Activated CD4-positive, alpha-beta T cell treated with anti-CD3 and anti-CD28 coated beads for 36 hours (primary cell): ENCODE results near the gene CCDC74A. TPM values are rescaled to one million over a fixed set of nuclear protein-coding genes. Genes with fewer than 3 reads are reported as not detected.
"Not testable (repeated sequence)": the region's sequence is repeated elsewhere in the genome, so short reads cannot be mapped to it uniquely, and the experiment has no call there.

Source experiments
- ATAC-seq: fragments of 200-7000 bp; cut with Tn5 transposase; one replicate; pipeline ENCODE4 v1.10.0; 2021; ENCODE audit warnings: mild to moderate bottlenecking, moderate library complexity
- CTCF ChIA-PET: fragments of 350-600 bp; sonication (Branson Sonifier 250); formaldehyde crosslinking; loops from one replicate; lab custom pipeline; 2021; ENCODE audit warnings: antibody characterized with exemption; lab: Charles Lee
- POLR2A ChIA-PET: fragments of 350-600 bp; sonication (Branson Sonifier 250); formaldehyde crosslinking; loops from one replicate; lab custom pipeline; 2021; ENCODE audit warnings: antibody characterized with exemption, inconsistent platforms; lab: Charles Lee
- DNase-seq: peaks from one replicate; pipeline ENCODE4 v3.0.0-alpha.2; 2020
- H3K27ac Mint-ChIP-seq: one replicate; pipeline ENCODE4 v1.8.0; 2021; ENCODE audit warnings: mixed read lengths
- H3K27me3 Mint-ChIP-seq: one replicate; pipeline ENCODE4 v1.8.0; 2021; ENCODE audit warnings: mixed read lengths
- H3K36me3 Mint-ChIP-seq: one replicate; pipeline ENCODE4 v1.8.0; 2021; ENCODE audit warnings: low read depth, mixed read lengths
- H3K4me1 Mint-ChIP-seq: one replicate; pipeline ENCODE4 v1.8.0; 2021; ENCODE audit warnings: mixed read lengths
- H3K4me3 Mint-ChIP-seq: one replicate; pipeline ENCODE4 v1.8.0; 2021; ENCODE audit warnings: mild to moderate bottlenecking, moderate library complexity, mixed read lengths
- H3K9me3 Mint-ChIP-seq: one replicate; pipeline ENCODE4 v1.8.0; 2021; ENCODE audit warnings: low read depth, mixed read lengths
- intact Hi-C, 2 experiments: fragments of 100-400 bp; cut with DNase I in 1 of 2; cut with micrococcal nuclease in 1 of 2; formaldehyde crosslinking; loops; one replicate each; pipeline versions ENCODE4 v1.14.2 to v1.15.1; 2022 to 2024; cut with DNase I, micrococcal nuclease
- total RNA-seq, 2 experiments: library from RNA; stranded (reverse); gene quantifications; one replicate each; pipeline ENCODE4 v1.2.3, GENCODE V29; 2021

CCDC74A gene
- total RNA-seq, 2 experiments from 2014 or later: 3.0 to 3.5 TPM

DNA sequence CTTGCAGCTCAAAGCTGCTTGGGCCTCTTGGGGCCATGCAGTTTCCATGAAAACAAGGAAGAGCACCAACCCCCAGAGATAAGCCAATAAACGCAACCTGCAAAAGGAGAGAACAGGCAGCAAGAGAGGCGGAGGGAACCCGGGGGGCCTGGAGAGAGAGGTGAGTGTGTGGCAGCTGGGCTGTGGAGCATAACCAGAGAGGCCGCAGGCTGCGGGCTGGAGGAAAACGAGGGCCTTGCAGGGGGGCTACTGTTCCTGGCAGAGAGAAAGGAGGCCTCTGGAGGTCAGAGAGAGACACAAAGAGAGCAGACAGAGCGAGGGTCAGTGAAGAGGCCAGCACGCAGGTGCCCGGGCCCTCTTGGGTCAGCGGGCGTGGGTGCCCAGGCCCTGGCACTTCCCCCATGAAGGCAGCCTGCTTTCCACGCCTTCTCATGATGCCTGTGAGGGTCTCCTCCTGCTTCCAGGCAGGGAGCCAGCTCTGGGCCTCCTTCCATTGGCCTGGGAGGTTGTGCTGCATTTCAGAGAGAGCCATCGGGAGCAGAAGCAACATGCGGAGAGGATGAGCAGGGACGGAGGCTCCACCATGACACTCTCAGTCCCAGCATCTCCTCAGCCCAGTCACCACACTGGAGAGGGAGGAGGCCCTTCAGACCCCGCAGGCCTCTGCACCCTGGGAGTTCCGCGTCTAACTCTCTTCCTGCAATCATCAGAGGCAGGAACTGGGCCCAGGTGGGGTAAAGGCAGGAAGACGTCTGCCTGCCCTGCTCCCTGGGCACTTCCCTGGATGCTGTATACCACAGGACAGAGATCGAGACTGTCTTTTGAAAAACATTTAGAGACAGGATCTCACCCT is 36.8 kb upstream of the CCDC74A start:
- peaks cover 28% of the 10 kb centered on the region for H3K4me1 Mint-ChIP-seq
- ATAC-seq: peak; percentile 17
- intact Hi-C loops: loop anchor here (5.0 to 10.0 kb wide), 3 partner anchors 79 to 1149 kb away; partner anchors contain the start of gene IMP4 (in 1 of the 2)
- DNase-seq: peak; percentile 50
- POLR2A ChIA-PET, CTCF ChIA-PET, H3K27me3 Mint-ChIP-seq, H3K9me3 Mint-ChIP-seq: not testable (repeated sequence)
- peak overlapping the region; percentile 85 for H3K4me3 Mint-ChIP-seq
- peaks cover 31% of the 10 kb centered on the region for H3K36me3 Mint-ChIP-seq
- H3K27ac Mint-ChIP-seq: peak overlapping the region; percentile 91

DNA sequence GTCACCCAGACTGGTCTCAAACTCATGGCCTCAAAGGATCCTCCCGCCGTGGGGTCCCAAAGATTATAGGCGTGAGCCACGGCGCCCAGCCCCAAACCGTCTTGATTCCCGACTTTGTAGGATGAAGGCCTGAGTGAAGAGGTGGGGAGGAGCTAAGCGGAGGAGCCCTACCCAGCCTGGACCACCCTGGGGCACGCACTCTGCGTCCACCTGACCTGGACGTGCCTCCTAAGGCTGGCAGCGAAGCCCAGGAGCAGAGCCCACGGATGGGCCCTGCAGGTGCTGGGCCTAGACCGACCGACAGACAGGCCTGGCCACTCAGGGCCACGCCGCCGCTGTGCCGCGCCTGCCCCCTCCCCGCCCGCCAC is 36.2 kb upstream of the CCDC74A start:
- CTCF ChIA-PET: interaction anchor here (1.6 kb wide), 1 partner anchor 65 kb away, joined by 5 read pairs; no protein-coding TSS in a partner anchor
- H3K9me3 Mint-ChIP-seq, POLR2A ChIA-PET, H3K27me3 Mint-ChIP-seq, ATAC-seq, DNase-seq: not testable (repeated sequence)
- H3K36me3 Mint-ChIP-seq: peaks cover 30% of the 10 kb centered on the region
- peak overlapping the region; percentile 85 for H3K4me3 Mint-ChIP-seq
- H3K4me1 Mint-ChIP-seq: peaks cover 29% of the 10 kb centered on the region
- peak overlapping the region; percentile 91 for H3K27ac Mint-ChIP-seq
- intact Hi-C loops: loop anchor here (5.0 to 10.0 kb wide), 3 partner anchors 79 to 1149 kb away; partner anchors contain the start of gene IMP4 (in 1 of the 2)

DNA sequence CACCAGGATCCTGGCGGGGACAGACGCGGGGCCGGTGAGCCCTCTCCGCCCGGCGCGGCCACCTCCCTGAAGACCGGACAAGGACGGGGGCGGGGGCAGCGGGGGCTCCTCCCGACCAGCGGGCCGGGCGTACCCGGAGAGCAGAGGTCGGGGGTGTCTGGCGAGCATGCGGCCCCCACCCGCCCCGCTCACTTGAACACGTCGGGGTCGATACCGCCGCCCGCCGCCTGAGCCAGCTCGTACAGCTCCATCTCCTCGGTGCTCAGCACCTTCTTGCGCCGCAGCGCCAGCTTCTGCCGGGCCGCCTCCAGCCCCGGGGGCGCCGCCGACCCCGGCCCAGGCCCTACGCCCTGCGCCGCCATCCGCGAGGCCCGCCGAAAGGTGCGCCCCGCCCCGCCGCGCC is 35.7 kb upstream of the CCDC74A start, which contains the start of gene MZT2A:
MZT2A (minus strand) TSS at position 383 of the 403 bp plus-strand sequence; CDS start at position 362, 21 bp downstream.
- H3K27me3 Mint-ChIP-seq, H3K9me3 Mint-ChIP-seq, ATAC-seq, DNase-seq, POLR2A ChIA-PET: not testable (repeated sequence)
- intact Hi-C loops: loop anchor here (1.0 to 10.0 kb wide), 11 partner anchors 35 to 1150 kb away; partner anchors contain the start of genes CCDC74A (in 2 of the 2), IMP4 (in 2 of the 2), PLEKHB2 (in 2 of the 2) and FAM168B (in 1 of the 2)
- Mint-ChIP-seq H3K27ac (peak within 1 kb of the TSS; percentile 99), H3K4me3 (peak within 1 kb of the TSS; percentile 99), H3K36me3 (peaks cover 28% of the 10 kb centered on the region), H3K4me1 (peaks cover 31% of the 10 kb centered on the region)
- CTCF ChIA-PET: interaction anchor here (1.2 to 1.6 kb wide), 2 partner anchors 65 to 78 kb away, joined by 5 to 6 read pairs; no protein-coding TSS in a partner anchor

DNA sequence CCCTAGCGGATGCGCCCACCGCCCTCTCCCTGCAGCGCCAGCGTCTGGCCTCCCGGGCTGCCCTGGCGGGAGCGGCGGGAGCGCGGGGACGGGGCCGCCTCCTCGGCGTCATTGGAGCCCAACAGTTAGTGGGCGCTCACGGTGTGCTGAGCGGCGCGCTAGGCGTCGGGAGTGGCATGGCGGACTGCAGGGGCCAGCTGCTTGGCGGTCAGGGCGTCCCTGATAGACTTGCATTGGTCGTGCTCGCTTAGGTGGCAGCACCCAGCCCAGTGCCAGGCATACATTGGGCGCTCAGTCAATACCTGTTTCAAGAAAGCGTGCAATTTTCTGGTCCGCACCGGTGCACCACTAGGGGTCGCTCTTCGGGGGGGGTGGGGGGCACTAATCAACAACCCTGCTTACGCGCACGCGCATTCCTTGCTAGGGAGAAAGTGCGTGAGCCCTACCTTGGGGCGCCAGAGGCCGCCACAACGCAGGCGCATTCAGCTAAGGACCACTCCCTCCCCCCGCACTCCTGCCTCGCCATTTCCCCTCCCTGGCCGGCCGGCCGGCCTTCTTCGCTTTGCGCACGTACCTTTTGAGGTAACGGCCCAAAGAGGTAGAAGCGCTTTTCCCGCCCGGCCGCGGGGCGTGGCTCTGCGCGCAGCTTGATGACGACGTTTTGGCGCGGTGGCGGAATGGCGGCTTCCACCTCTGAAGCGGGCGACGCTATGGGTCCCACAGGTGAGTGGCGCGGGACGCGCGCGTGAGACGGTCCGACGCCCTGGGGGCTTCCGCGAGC is 35.1 kb upstream of the CCDC74A start:
- intact Hi-C loops: loop anchor here (1.0 to 10.0 kb wide), 11 partner anchors 35 to 1150 kb away; partner anchors contain the start of genes CCDC74A (in 2 of the 2), IMP4 (in 2 of the 2), PLEKHB2 (in 2 of the 2) and FAM168B (in 1 of the 2)
- H3K27ac Mint-ChIP-seq: peak overlapping the region; percentile 99
- peak; percentile 95 for DNase-seq
- CTCF ChIA-PET: interaction anchor here (0.8 to 1.6 kb wide), 6 partner anchors 29 to 399 kb away, joined by 3 to 6 read pairs (median 3); partner anchors contain the start of gene FAM168B
- H3K9me3 Mint-ChIP-seq: no peaks in the 10 kb centered on the region
- peak; percentile 81 for ATAC-seq
- H3K27me3 Mint-ChIP-seq: no peaks in the 10 kb centered on the region
- H3K4me1 Mint-ChIP-seq: peaks cover 36% of the 10 kb centered on the region
- H3K36me3 Mint-ChIP-seq: peaks cover 28% of the 10 kb centered on the region
- POLR2A ChIA-PET: interaction anchor here (0.6 kb wide), 1 partner anchor 1311 kb away, joined by 3 read pairs; the partner anchor contains the start of gene SMPD4
- peak overlapping the region; percentile 99 for H3K4me3 Mint-ChIP-seq

DNA sequence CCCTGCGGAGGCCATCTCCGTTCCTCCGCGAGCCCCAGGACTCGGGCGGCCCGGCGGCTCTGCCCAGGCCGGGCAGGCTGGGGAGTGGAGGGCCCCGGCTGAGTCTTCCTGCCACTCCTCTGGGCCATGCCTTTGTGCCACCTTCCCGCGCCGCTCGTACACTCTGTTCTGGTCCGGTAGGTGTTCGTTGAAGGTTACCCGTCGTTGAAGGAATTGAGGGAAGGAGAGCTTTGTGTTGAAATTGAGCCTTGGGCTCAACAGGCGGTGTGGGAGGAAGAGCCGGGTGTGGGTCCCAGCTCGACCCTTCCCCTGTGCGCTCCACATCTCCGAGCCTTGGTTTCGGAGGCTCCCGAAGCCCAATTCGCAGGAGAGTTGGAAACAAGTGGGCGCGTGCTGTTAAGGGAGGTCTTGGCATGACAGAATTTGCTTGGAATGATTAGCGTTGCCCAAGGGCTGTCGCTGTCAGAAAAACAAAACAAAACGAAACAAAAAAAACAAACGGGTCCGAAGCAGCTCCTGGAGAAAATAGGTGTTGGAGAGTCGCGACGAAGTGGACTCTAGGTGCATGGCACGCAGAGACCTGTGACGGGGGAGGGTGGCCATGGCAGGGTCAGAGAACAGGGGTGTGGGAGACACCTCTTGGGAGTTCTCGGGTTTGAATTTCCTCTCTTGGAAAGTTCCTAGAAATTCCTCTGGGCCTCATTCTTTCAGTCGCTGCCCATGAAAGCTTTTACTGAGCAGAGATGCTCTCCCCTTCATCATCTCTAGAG is 34.3 kb upstream of the CCDC74A start:
- no peak for DNase-seq
- POLR2A ChIA-PET: interaction anchor here (0.6 kb wide), 1 partner anchor 29 kb away, joined by 3 read pairs; no protein-coding TSS in a partner anchor
- intact Hi-C loops: loop anchor here (1.0 to 10.0 kb wide), 8 partner anchors 81 to 1151 kb away; partner anchors contain the start of genes IMP4 (in 2 of the 2) and PLEKHB2 (in 2 of the 2)
- Mint-ChIP-seq H3K4me1 (peaks cover 42% of the 10 kb centered on the region), H3K27me3 (no peaks in the 10 kb centered on the region), H3K27ac (peak overlapping the region; percentile 99), H3K4me3 (peak overlapping the region; percentile 99), H3K36me3 (peaks cover 28% of the 10 kb centered on the region), H3K9me3 (no peaks in the 10 kb centered on the region)
- peak; percentile 8 for ATAC-seq
- CTCF ChIA-PET: interaction anchor here (0.8 to 1.6 kb wide), 6 partner anchors 28 to 400 kb away, joined by 3 to 6 read pairs (median 3); partner anchors contain the start of gene FAM168B

- H3K27ac Mint-ChIP-seq: peak overlapping the region; percentile 47
- H3K36me3 Mint-ChIP-seq: peaks cover 30% of the 10 kb centered on the region
- ATAC-seq, DNase-seq, H3K9me3 Mint-ChIP-seq, CTCF ChIA-PET, H3K27me3 Mint-ChIP-seq: not testable (repeated sequence)
- H3K4me1 Mint-ChIP-seq: peaks cover 43% of the 10 kb centered on the region
- H3K4me3 Mint-ChIP-seq: peak overlapping the region; percentile 25
- POLR2A ChIA-PET: interaction anchor here (0.6 kb wide), 1 partner anchor 391 kb away, joined by 4 read pairs; no protein-coding TSS in a partner anchor
- intact Hi-C loops: loop anchor here in 1 of 2 experiments (10.0 kb wide), 1 partner anchor 1121 kb away; no protein-coding TSS in a partner anchor
These were observed 32.2 kb upstream of the CCDC74A start for GRCh38 chr2:131495506-131495905.

DNA sequence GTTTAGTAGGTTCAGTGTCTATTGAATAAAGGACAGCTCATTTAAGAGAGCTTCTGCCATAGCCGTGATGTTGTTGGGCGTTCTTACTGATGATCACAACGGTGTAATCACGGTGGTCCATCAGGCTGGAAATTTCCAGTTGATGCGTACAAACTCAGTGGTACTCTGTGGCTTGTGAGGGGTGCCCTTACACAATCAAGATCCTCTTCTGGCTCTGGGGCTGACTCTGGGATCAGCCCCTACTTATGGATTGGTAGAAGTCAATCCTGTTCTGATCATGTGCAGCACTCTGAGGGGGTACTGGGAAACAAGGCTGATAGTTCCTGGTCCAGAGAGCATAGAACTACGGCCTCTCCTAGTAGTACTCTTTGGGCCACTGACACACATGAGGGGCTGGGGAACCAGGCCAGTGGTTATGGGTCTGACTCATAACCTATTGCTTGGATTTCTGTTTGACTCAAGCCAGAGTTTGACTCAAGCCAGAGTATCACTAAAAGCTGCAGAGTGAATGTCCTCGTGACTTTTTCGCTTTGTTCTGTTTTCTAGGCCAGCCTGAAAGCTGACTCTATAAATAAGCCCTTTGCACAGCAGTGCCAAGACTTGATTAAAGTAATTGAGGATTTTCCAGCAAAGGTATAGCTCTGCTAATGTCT is 29.2 kb upstream of the CCDC74A start:
- CTCF ChIA-PET: interaction anchor here (0.6 to 0.9 kb wide), 3 partner anchors 85 to 425 kb away, joined by 3 to 4 read pairs (median 3); no protein-coding TSS in a partner anchor
- intact Hi-C loops: loop anchor here in 1 of 2 experiments (1.0 to 10.0 kb wide), 2 partner anchors 344 to 1124 kb away; no protein-coding TSS in a partner anchor
- H3K4me3 Mint-ChIP-seq, POLR2A ChIA-PET, H3K9me3 Mint-ChIP-seq, H3K27me3 Mint-ChIP-seq: not testable (repeated sequence)
- Mint-ChIP-seq H3K27ac (peak overlapping the region; percentile 86), H3K4me1 (peaks cover 39% of the 10 kb centered on the region), H3K36me3 (peaks cover 39% of the 10 kb centered on the region)
- DNase-seq: peak; percentile 51
- peak; percentile 96 for ATAC-seq

DNA sequence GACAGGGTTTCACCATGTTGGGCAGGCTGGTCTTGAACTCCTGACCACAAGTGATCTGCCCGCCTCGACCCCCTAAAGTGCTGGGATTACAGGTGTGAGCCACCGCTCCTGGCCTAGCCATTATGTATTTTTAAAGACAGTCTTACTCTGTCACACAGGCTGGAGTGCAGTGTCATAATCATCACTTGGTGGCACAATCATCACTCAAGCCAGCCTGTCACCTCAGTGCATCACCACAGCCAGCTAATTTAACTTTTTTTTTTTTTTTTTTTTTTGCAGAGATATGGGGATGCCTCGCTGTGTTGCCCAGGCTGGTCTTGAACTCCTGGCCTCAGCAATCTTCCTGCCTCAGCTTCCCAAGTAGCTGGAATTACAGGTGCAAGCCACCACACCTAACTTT is 24.1 kb upstream of the CCDC74A start:
- CTCF ChIA-PET: interaction anchor here (0.6 kb wide), 1 partner anchor 20 kb away, joined by 5 read pairs; no protein-coding TSS in a partner anchor
- intact Hi-C loops, DNase-seq, H3K27ac Mint-ChIP-seq, H3K27me3 Mint-ChIP-seq, H3K9me3 Mint-ChIP-seq, H3K4me3 Mint-ChIP-seq, POLR2A ChIA-PET: not testable (repeated sequence)
- H3K4me1 Mint-ChIP-seq: peaks cover 11% of the 10 kb centered on the region
- peak; percentile 40 for ATAC-seq
- H3K36me3 Mint-ChIP-seq: peaks cover 59% of the 10 kb centered on the region

DNA sequence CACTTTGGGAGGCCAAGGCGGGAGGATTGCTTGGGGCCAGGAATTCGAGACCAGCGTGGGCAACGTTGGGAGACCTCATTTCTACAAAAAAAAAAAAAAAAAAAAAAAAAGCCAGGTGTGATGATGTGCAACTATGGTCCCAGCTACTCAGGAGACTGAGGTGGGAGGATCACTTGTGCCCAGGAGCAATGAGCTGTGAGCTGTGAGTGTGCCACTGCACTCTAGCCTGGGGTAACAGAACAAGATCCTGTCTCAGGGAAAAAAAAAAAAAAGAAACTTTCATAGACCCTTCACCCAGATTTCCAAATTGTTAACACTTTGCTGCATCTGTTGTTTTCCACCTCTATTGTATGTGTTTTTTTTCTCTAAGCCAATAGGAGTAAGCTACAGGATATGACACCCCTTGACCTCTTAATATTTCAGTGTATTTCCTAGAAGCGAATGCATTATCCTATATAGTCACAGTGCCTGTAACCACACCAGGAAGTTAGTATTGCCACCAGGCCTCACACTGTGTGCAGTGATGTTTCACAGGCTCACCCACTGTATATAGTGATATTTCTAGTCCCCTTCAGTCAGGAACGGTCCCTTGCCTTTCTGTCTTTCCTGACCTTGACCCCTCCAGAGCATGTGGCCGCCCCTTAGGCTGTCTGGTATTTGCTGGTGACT is 23.5 kb upstream of the CCDC74A start:
- H3K9me3 Mint-ChIP-seq, CTCF ChIA-PET, intact Hi-C loops, DNase-seq, H3K4me1 Mint-ChIP-seq, POLR2A ChIA-PET, H3K27me3 Mint-ChIP-seq, H3K4me3 Mint-ChIP-seq: not testable (repeated sequence)
- peak overlapping the region; percentile 85 for H3K27ac Mint-ChIP-seq
- H3K36me3 Mint-ChIP-seq: peaks cover 57% of the 10 kb centered on the region
- ATAC-seq: peak; percentile 88
